Measurements from ENCODE around the gene VAT1L. TPM values are rescaled to one million over a fixed set of nuclear protein-coding genes. Genes with fewer than 3 reads are reported as not detected.

The VAT1L gene
- total RNA-seq, 1 donor from 2014 or later = 1.1 TPM

DNA sequence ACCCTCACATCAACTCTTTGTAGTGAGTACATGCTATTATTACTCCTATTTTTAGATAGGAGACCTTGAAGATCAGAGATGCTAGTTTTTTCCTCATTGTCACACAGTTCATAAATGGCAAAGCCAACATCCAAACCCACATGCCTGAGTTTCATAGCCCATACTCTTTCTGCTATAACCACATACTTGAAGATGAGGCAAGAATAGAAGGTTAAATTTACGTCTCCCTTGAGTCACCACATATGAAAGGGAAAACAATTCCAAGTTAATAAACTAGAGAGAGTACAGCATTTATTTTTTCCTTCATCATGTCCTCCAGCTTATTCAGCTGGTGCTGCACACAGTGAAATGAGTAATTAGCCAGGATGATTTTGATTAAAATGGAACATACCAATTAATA, 42.4 kb upstream of the VAT1L start:
- no peak for DNase-seq (ENCODE audit: low spot score)
- Mint-ChIP-seq H3K9me3 (ENCODE audit: unreplicated experiment) (no peaks in the 10 kb centered on the region), H3K27me3 (ENCODE audit: unreplicated experiment) (no peaks in the 10 kb centered on the region), H3K36me3 (ENCODE audit: low read depth, unreplicated experiment) (no peaks in the 10 kb centered on the region), H3K4me1 (ENCODE audit: unreplicated experiment) (no peaks in the 10 kb centered on the region), H3K27ac (ENCODE audit: unreplicated experiment) (no peak overlapping the region), H3K4me3 (ENCODE audit: unreplicated experiment) (no peak overlapping the region)
- no peak for TF ChIP-seq CTCF (IDR thresholded peaks at IDR 0.05; ENCODE audit: unreplicated experiment)

DNA sequence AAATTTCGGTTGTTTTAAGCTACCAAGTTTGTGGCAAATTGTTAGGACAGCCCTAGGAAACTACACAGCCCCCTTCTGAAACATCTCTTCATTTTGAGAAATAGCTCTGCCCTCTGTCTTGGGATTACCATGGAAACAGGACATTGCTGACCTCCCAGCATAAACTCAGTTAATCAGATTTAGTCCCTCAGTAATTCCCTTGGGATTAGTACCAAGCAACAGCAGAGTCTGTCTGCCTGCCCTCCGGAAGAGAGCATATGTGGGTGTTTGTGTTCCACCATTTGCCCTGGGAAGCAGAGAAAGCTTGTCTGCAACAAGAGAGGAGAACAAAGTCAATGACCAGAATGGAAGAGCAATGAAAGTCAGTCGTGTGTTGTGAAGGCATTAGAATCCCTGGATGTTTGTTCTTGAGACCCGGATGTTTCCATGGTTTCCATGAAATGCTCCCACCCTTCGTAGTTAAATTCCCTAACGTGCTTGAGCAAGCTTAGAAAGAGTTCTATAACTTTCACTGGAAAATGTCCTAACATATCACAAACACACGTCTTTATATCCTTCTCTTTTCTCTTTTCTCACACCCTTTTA, 39.9 kb upstream of the VAT1L start:
- TF ChIP-seq CTCF (IDR thresholded peaks at IDR 0.05; ENCODE audit: unreplicated experiment) = no peak
- Mint-ChIP-seq H3K27ac (ENCODE audit: unreplicated experiment) (no peak overlapping the region), H3K4me1 (ENCODE audit: unreplicated experiment) (no peaks in the 10 kb centered on the region)

GRCh38 chr16:77749415-77749814, 38.9 kb upstream of the VAT1L start:
- no peak overlapping the region for H3K27ac Mint-ChIP-seq (ENCODE audit: unreplicated experiment)
- no peaks in the 10 kb centered on the region for H3K4me1 Mint-ChIP-seq (ENCODE audit: unreplicated experiment)
- DNase-seq (ENCODE audit: low spot score) = no peak
- no peaks in the 10 kb centered on the region for H3K27me3 Mint-ChIP-seq (ENCODE audit: unreplicated experiment)
- H3K9me3 Mint-ChIP-seq (ENCODE audit: unreplicated experiment) = no peaks in the 10 kb centered on the region
- TF ChIP-seq CTCF (IDR thresholded peaks at IDR 0.05; ENCODE audit: unreplicated experiment) = no peak
- H3K36me3 Mint-ChIP-seq (ENCODE audit: low read depth, unreplicated experiment) = no peaks in the 10 kb centered on the region
- H3K4me3 Mint-ChIP-seq (ENCODE audit: unreplicated experiment) = no peak overlapping the region

More for the DNA sequence above, 39.9 kb upstream of the VAT1L start:
- no peak for DNase-seq (ENCODE audit: low spot score)
- no peaks in the 10 kb centered on the region for H3K9me3 Mint-ChIP-seq (ENCODE audit: unreplicated experiment)
- H3K36me3 Mint-ChIP-seq (ENCODE audit: low read depth, unreplicated experiment) = no peaks in the 10 kb centered on the region
- H3K4me3 Mint-ChIP-seq (ENCODE audit: unreplicated experiment) = no peak overlapping the region
- H3K27me3 Mint-ChIP-seq (ENCODE audit: unreplicated experiment) = no peaks in the 10 kb centered on the region

GRCh38 chr16:77758046-77758445, 30.3 kb upstream of the VAT1L start:
- Mint-ChIP-seq H3K4me3 (ENCODE audit: unreplicated experiment) (no peak overlapping the region), H3K36me3 (ENCODE audit: low read depth, unreplicated experiment) (no peaks in the 10 kb centered on the region), H3K27ac (ENCODE audit: unreplicated experiment) (no peak overlapping the region), H3K27me3 (ENCODE audit: unreplicated experiment) (peaks cover under 1% of the 10 kb centered on the region), H3K4me1 (ENCODE audit: unreplicated experiment) (no peaks in the 10 kb centered on the region), H3K9me3 (ENCODE audit: unreplicated experiment) (no peaks in the 10 kb centered on the region)
- DNase-seq (ENCODE audit: low spot score) = no peak
- no peak for TF ChIP-seq CTCF (IDR thresholded peaks at IDR 0.05; ENCODE audit: unreplicated experiment)

- H3K27me3 Mint-ChIP-seq (ENCODE audit: unreplicated experiment) = peaks cover 1% of the 10 kb centered on the region
- TF ChIP-seq CTCF (IDR thresholded peaks at IDR 0.05; ENCODE audit: unreplicated experiment) = no peak
- DNase-seq (ENCODE audit: low spot score) = no peak
- no peak overlapping the region for H3K4me3 Mint-ChIP-seq (ENCODE audit: unreplicated experiment)
- H3K36me3 Mint-ChIP-seq (ENCODE audit: low read depth, unreplicated experiment) = no peaks in the 10 kb centered on the region
- no peak overlapping the region for H3K27ac Mint-ChIP-seq (ENCODE audit: unreplicated experiment)
- no peaks in the 10 kb centered on the region for H3K9me3 Mint-ChIP-seq (ENCODE audit: unreplicated experiment)
- H3K4me1 Mint-ChIP-seq (ENCODE audit: unreplicated experiment) = no peaks in the 10 kb centered on the region
Observed at GRCh38 chr16:77758508-77758907, 29.9 kb upstream of the VAT1L start.

Measured in endothelial cell (in vitro differentiated cells).